H1 (cell line): Measurements from ENCODE around the gene RNGTT. TPM values are rescaled to one million over a fixed set of nuclear protein-coding genes. Genes with fewer than 3 reads are reported as not detected.

Experiments
- CTCF ChIA-PET: fragments of 300-600 bp; sonication (Branson Sonifier 250); formaldehyde crosslinking; loops from one replicate; lab custom pipeline; 2021; ENCODE audit not compliant: partially characterized antibody; lab: Charles Lee
- POLR2A ChIA-PET: fragments of 300-600 bp; sonication (Branson Sonifier 250); formaldehyde crosslinking; loops from one replicate; lab custom pipeline; 2021; ENCODE audit warnings: inconsistent platforms; ENCODE audit not compliant: partially characterized antibody; lab: Charles Lee
- DNase-seq, 2 experiments: peaks; one replicate each; pipeline versions ENCODE4 v3.0.0 to v3.0.0-alpha.2; 2010 to 2022; ENCODE audit warnings: low spot score in 2 of 2, low read depth in 1 of 2, mixed read lengths in 1 of 2
- FAIRE-seq: peaks from 2 replicates; lab custom pipeline; 2011; peaks lifted over from hg19 to GRCh38; lab: Jason Lieb, UNC
- H2AFZ ChIP-seq: 2 replicates; pipeline ENCODE4 v1.8.1; 2012; ENCODE audit warnings: low read length, inconsistent platforms
- H2AK5ac ChIP-seq: 2 replicates; pipeline ENCODE4 v1.6.1; 2013; ENCODE audit warnings: low read depth, low read length
- H2BK120ac ChIP-seq: replicated peaks from 2 replicates; pipeline ENCODE3; 2013; ENCODE audit warnings: low read depth, low read length, inconsistent platforms
- H2BK12ac ChIP-seq: 2 replicates; pipeline ENCODE4 v1.6.1; 2013; ENCODE audit warnings: low read depth, low read length
- H2BK15ac ChIP-seq: 2 replicates; pipeline ENCODE4 v1.6.1; 2013; ENCODE audit warnings: low read length
- H2BK20ac ChIP-seq: 2 replicates; pipeline ENCODE4 v1.6.1; 2013; ENCODE audit warnings: low read length
- H2BK5ac ChIP-seq: 2 replicates; pipeline ENCODE4 v1.6.1; 2013; ENCODE audit warnings: low read depth, low read length
- H3K14ac ChIP-seq: 2 replicates; pipeline ENCODE4 v1.6.1; 2013; ENCODE audit warnings: inconsistent platforms; ENCODE audit not compliant: insufficient read length
- H3K18ac ChIP-seq: 2 replicates; pipeline ENCODE4 v1.6.1; 2013; ENCODE audit warnings: low read length; ENCODE audit errors: extremely low read depth
- H3K23ac ChIP-seq: 2 replicates; pipeline ENCODE4 v1.6.1; 2013; ENCODE audit warnings: inconsistent platforms; ENCODE audit not compliant: insufficient read length
- H3K23me2 ChIP-seq: 2 replicates; pipeline ENCODE4 v1.6.1; 2013; ENCODE audit warnings: low read depth, low read length
- H3K27ac ChIP-seq: 2 replicates; pipeline ENCODE4 v1.6.1; 2011; ENCODE audit warnings: low read depth, low read length, inconsistent platforms
- H3K27me3 ChIP-seq, 4 experiments: replicated peaks in 1 of 4; 1 replicate in 1 of 4; 2 replicates in 3 of 4; pipeline versions ENCODE4 v1.6.1 to v1.8.1; 2011 to 2013; ENCODE audit warnings: low read length in 3 of 4, mild to moderate bottlenecking in 3 of 4, inconsistent platforms in 2 of 4, mixed read lengths in 2 of 4, moderate library complexity in 1 of 4; ENCODE audit not compliant: control insufficient read depth in 3 of 4, insufficient read depth in 3 of 4; ENCODE audit errors: extremely low read depth in 1 of 4
- H3K36me3 ChIP-seq, 4 experiments: 2 replicates each; pipeline versions ENCODE4 v1.6.1 to v1.8.1; 2011 to 2013; ENCODE audit warnings: mild to moderate bottlenecking in 4 of 4, low read length in 3 of 4, moderate library complexity in 2 of 4, control low read depth in 1 of 4, inconsistent platforms in 1 of 4; ENCODE audit not compliant: insufficient read depth in 4 of 4, control insufficient read depth in 2 of 4
- H3K4ac ChIP-seq: replicated peaks from 2 replicates; pipeline ENCODE3; 2013; ENCODE audit warnings: low read length, low read depth, mixed read lengths, inconsistent platforms; ENCODE audit not compliant: insufficient read length
- H3K4me1 ChIP-seq, 4 experiments: replicated peaks in 1 of 4; 1 replicate in 1 of 4; 2 replicates in 3 of 4; pipeline versions ENCODE4 v1.6.1 to v1.8.1; 2011 to 2013; ENCODE audit warnings: low read length in 3 of 4, inconsistent platforms in 2 of 4, mixed read lengths in 1 of 4; ENCODE audit not compliant: insufficient read depth in 4 of 4, control insufficient read depth in 3 of 4
- H3K4me2 ChIP-seq, 2 experiments: 2 replicates each; pipeline versions ENCODE4 v1.6.1 to v1.8.1; 2011 to 2013; ENCODE audit warnings: low read depth in 2 of 2, low read length in 2 of 2, control low read depth in 1 of 2, inconsistent platforms in 1 of 2, mild to moderate bottlenecking in 1 of 2; ENCODE audit not compliant: insufficient read depth in 1 of 2
- H3K4me3 ChIP-seq, 4 experiments: fragments of 200-600, 300-600 bp in 1 of 4; sonication (generic), shearing (Covaris generic), sonication (Bioruptor Twin) in 1 of 4; 2 replicates each; pipeline versions ENCODE4 v1.5.1 to v1.8.1; 2011 to 2016; ENCODE audit warnings: low read length in 4 of 4, low read depth in 3 of 4, control low read depth in 2 of 4, inconsistent platforms in 2 of 4, mild to moderate bottlenecking in 2 of 4, mixed read lengths in 1 of 4, moderate library complexity in 1 of 4; ENCODE audit not compliant: insufficient read depth in 2 of 4; ENCODE audit errors: extremely low read depth in 1 of 4
- H3K56ac ChIP-seq: replicated peaks from 2 replicates; pipeline ENCODE3; 2013; ENCODE audit warnings: low read depth, mild to moderate bottlenecking, mixed read lengths, low read length, inconsistent platforms; ENCODE audit not compliant: insufficient read length
- H3K79me1 ChIP-seq: 2 replicates; pipeline ENCODE4 v1.6.1; 2013; ENCODE audit warnings: low read depth, low read length, control low read depth
- H3K79me2 ChIP-seq, 2 experiments: 2 replicates each; pipeline versions ENCODE4 v1.6.1 to v1.8.1; 2012 to 2013; ENCODE audit warnings: low read length in 2 of 2, mild to moderate bottlenecking in 2 of 2, inconsistent platforms in 1 of 2; ENCODE audit not compliant: insufficient read depth in 2 of 2, control insufficient read depth in 1 of 2
- H3K9ac ChIP-seq, 4 experiments: replicated peaks in 1 of 4; 1 replicate in 1 of 4; 2 replicates in 3 of 4; pipeline versions ENCODE4 v1.6.1 to v1.8.1; 2011 to 2013; ENCODE audit warnings: low read depth in 3 of 4, low read length in 3 of 4, control low read depth in 2 of 4, mild to moderate bottlenecking in 2 of 4, moderate library complexity in 2 of 4, inconsistent platforms in 1 of 4; ENCODE audit errors: extremely low read depth in 1 of 4
- H3K9me3 ChIP-seq, 2 experiments: 2 replicates each; pipeline versions ENCODE4 v1.6.1 to v1.8.1; 2012 to 2013; ENCODE audit warnings: mild to moderate bottlenecking in 2 of 2, moderate library complexity in 2 of 2, control low read depth in 1 of 2, inconsistent platforms in 1 of 2, low read depth in 1 of 2, low read length in 1 of 2, mixed read lengths in 1 of 2; ENCODE audit not compliant: insufficient read depth in 2 of 2
- H4K20me1 ChIP-seq, 2 experiments: replicated peaks in 1 of 2; 2 replicates each; pipeline versions ENCODE3 to v1.8.1; 2011 to 2013; ENCODE audit warnings: inconsistent platforms in 2 of 2, low read length in 2 of 2, mild to moderate bottlenecking in 1 of 2; ENCODE audit not compliant: insufficient read depth in 2 of 2, control insufficient read depth in 1 of 2
- H4K5ac ChIP-seq: 2 replicates; pipeline ENCODE4 v1.6.1; 2013; ENCODE audit warnings: low read length, low read depth, mixed read lengths, inconsistent platforms; ENCODE audit not compliant: insufficient read length
- H4K8ac ChIP-seq: 2 replicates; pipeline ENCODE4 v1.8.0; 2013; ENCODE audit warnings: mild to moderate bottlenecking, moderate library complexity, low read length, inconsistent platforms; ENCODE audit not compliant: insufficient read depth; ENCODE audit errors: extremely low read depth
- H4K91ac ChIP-seq: replicated peaks from 2 replicates; pipeline ENCODE3; 2013; ENCODE audit warnings: low read length, mixed read lengths, inconsistent platforms; ENCODE audit not compliant: insufficient read length
- CBX5 ChIP-seq: fragments of 300-800, 300-1000 bp; sonication (generic); IDR thresholded peaks from 2 replicates; pipeline ENCODE4 v1.7.1; 2016; ENCODE audit warnings: antibody characterized with exemption, low read length, low read depth
- EP300 ChIP-seq, 2 experiments: IDR thresholded peaks; 1 replicate in 1 of 2; 2 replicates in 1 of 2; pipeline ENCODE4 v1.6.1; 2011 to 2012; ENCODE audit warnings: low read depth in 2 of 2, low read length in 2 of 2, mild to moderate bottlenecking in 2 of 2, borderline replicate concordance in 1 of 2, inconsistent platforms in 1 of 2, moderate library complexity in 1 of 2
- JUND ChIP-seq: IDR thresholded peaks from 2 replicates; pipeline ENCODE4 v1.6.1; 2011; ENCODE audit warnings: mild to moderate bottlenecking, improper control_type of control experiment, low read length
- KDM4A ChIP-seq: IDR thresholded peaks from one replicate; pipeline ENCODE4 v1.7.1; 2012; ENCODE audit warnings: low read depth, mild to moderate bottlenecking, moderate library complexity, low read length, inconsistent platforms; ENCODE audit not compliant: severe bottlenecking
- POU5F1 ChIP-seq: IDR thresholded peaks from 2 replicates; pipeline ENCODE4 v1.6.1; 2011; ENCODE audit warnings: low read depth, mild to moderate bottlenecking, low read length, moderate library complexity
- SP2 ChIP-seq: IDR thresholded peaks from 2 replicates; pipeline ENCODE4 v1.6.1; 2012; ENCODE audit warnings: mild to moderate bottlenecking, low read length, inconsistent platforms
- YY1 ChIP-seq: IDR thresholded peaks from 2 replicates; pipeline ENCODE4 v1.6.1; 2011; ENCODE audit warnings: low read depth, mild to moderate bottlenecking, low read length
- WGBS, 2 experiments: shearing (Covaris generic) in 1 of 2; methylation state at CpG; one replicate each; pipeline versions ENCODE4 v1.1.6 to v1.1.7; 2013 to 2015; ENCODE audit warnings: low lambda C conversion rate in 2 of 2, mixed read lengths in 2 of 2, inconsistent platforms in 1 of 2, low coverage in 1 of 2, missing lambda C conversion rate in 1 of 2; ENCODE audit not compliant: insufficient replicate concordance in 2 of 2, insufficient coverage in 1 of 2, insufficient read length in 1 of 2; ENCODE audit errors: extremely low coverage in 1 of 2, missing lambda C conversion rate in 1 of 2; 5-methylcytosine and 5-hydroxymethylcytosine counted together
- polyA plus RNA-seq, 7 experiments: library from polyadenylated mRNA; depleted of rRNA in 3 of 7; stranded (reverse) in 5 of 7; unstranded in 2 of 7; fragments of >200 nt in 5 of 7; fragments of 200-250 nt in 2 of 7; gene quantifications; 1 replicate in 5 of 7; 2 replicates in 1 of 7; 4 replicates in 1 of 7; pipeline versions ENCODE4 v1.2.1 to v1.2.3, GENCODE V29; 2011 to 2013; ENCODE audit warnings: missing spikeins in 2 of 7, mixed read lengths in 2 of 7
- total RNA-seq: library from RNA; stranded (reverse); fragmentation: NEBNext Ultra II Directional; extraction: Animal tissue kit (Norgen Biotek cat#: 25700); gene quantifications from 2 replicates; pipeline ENCODE4 v1.2.1, GENCODE V29; 2021

The RNGTT gene
- total and polyA plus RNA-seq, 2 of the 8 experiments (the other 6 are each of a cell fraction or from before 2014, with no cell fraction given), result 3.6 to 21.2 TPM

DNA sequence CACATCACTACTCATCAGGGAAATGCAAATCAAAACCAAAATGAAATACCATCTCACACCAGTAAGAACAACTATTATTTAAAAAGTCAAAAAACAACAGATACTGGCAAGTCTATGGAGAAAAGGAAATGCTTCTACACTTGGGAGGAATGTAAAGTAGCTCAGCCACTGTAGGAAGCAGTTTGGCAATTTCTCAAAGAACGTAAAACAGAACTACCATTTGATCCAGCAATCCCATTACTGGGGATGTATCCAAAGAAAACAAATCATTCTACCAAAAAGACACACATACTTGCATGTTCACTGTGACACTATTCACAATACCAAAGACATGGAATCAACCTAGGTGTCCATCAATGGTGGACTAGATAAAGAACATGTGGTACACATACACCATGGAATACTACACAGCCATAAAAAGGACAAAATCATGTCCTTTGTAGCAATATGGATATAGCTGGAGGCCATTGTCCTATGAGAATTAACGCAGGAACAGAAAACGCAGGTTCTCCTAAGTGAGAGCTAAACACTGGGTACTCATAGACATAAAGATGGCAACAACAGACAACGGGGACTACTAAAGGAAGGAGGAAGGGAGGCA lies 260.4 kb downstream of the RNGTT start:
- no peak overlapping the region for H2AK5ac ChIP-seq
- H3K56ac ChIP-seq, result no peak overlapping the region
- H3K79me1 ChIP-seq, result no peaks in the 10 kb centered on the region
- H3K4me3 ChIP-seq, result no peak overlapping the region
- H3K4me1 ChIP-seq, result no peaks in the 10 kb centered on the region
- no peak overlapping the region for H4K91ac ChIP-seq
- no peak overlapping the region for H3K4ac ChIP-seq
- no peak overlapping the region for H3K4me2 ChIP-seq
- DNase-seq (no peak), FAIRE-seq (no peak)
- no peak overlapping the region for H2BK120ac ChIP-seq
- no peaks in the 10 kb centered on the region for H3K27me3 ChIP-seq
- no peaks in the 10 kb centered on the region for H4K20me1 ChIP-seq
- H2BK15ac ChIP-seq, result no peak overlapping the region
- no peak overlapping the region for H2BK12ac ChIP-seq
- no peak overlapping the region for H3K23ac ChIP-seq
- CTCF ChIA-PET, result interaction anchor here (1.5 kb wide), 1 partner anchor 73 kb away, joined by 3 read pairs; no protein-coding TSS in a partner anchor
- no peak overlapping the region for H2BK5ac ChIP-seq
- no peaks in the 10 kb centered on the region for H3K23me2 ChIP-seq
- no peaks in the 10 kb centered on the region for H3K79me2 ChIP-seq
- WGBS, 2 experiments, result 97% methylated on average over 4 of the region's 4 CpGs; no CpG with 5 or more reads in 1 of the 2 experiments
- H2BK20ac ChIP-seq, result no peak overlapping the region
- H3K9ac ChIP-seq, result no peak overlapping the region
- H4K8ac ChIP-seq, result no peak overlapping the region
- H3K18ac ChIP-seq, result no peak overlapping the region
- no peaks in the 10 kb centered on the region; a peak in 1 of 8 replicates for H3K36me3 ChIP-seq
- no peaks in the 10 kb centered on the region for H3K9me3 ChIP-seq
- H3K27ac ChIP-seq, result no peak overlapping the region
- POLR2A ChIA-PET, result no interaction called here
- no peak overlapping the region for H3K14ac ChIP-seq
- no peak overlapping the region for H2AFZ ChIP-seq
- H4K5ac ChIP-seq, result no peak overlapping the region
- TF ChIP-seq CBX5 (no peak), YY1 (no peak), EP300 (IDR thresholded peaks at IDR 0.05; ENCODE audit: borderline replicate concordance in 1 of 2, low read depth in 2 of 2, low read length in 2 of 2) (no peak), POU5F1 (no peak), SP2 (no peak), KDM4A (no peak), JUND (no peak)
